LHCN-M2 (cell line): ENCODE results near the gene ARHGAP42. TPM values are rescaled to one million over a fixed set of nuclear protein-coding genes. Genes with fewer than 3 reads are reported as not detected.
"Not testable (repeated sequence)": the region's sequence is repeated elsewhere in the genome, so short reads cannot be mapped to it uniquely, and the experiment has no call there.

Experiments used
- DNase-seq: peaks from one replicate; pipeline ENCODE4 v3.0.0-alpha.2; 2012; ENCODE audit warnings: low read depth
- total RNA-seq: library from RNA; depleted of rRNA; stranded (reverse); fragments of >200 nt; gene quantifications from 2 replicates; pipeline ENCODE4 v1.2.3, GENCODE V29; 2014

ARHGAP42 gene
- total RNA-seq, 1 experiment from 2014 or later, result 10.3 TPM

- DNase-seq, result peak; percentile 59
These were observed 186.1 kb downstream of the ARHGAP42 start for GRCh38 chr11:100872951-100873740.

- no peak for DNase-seq
These were observed 187.1 kb downstream of the ARHGAP42 start for GRCh38 chr11:100874203-100874602.

- DNase-seq, result no peak
These were observed 188.4 kb downstream of the ARHGAP42 start for GRCh38 chr11:100875521-100875869.

- DNase-seq, result peak; percentile 96
These were observed 189.9 kb downstream of the ARHGAP42 start for GRCh38 chr11:100876815-100877520.

- DNase-seq, result peak; percentile 90
These were observed 191.4 kb downstream of the ARHGAP42 start for GRCh38 chr11:100878474-100878873.

- DNase-seq, result no peak
These were observed 195.9 kb downstream of the ARHGAP42 start for GRCh38 chr11:100882957-100883356.

- DNase-seq, result no peak
These were observed 196.7 kb downstream of the ARHGAP42 start for GRCh38 chr11:100883830-100884229.

- DNase-seq, result no peak
These were observed 200.6 kb downstream of the ARHGAP42 start for GRCh38 chr11:100887659-100888058.

- DNase-seq, result no peak
These were observed 201.7 kb downstream of the ARHGAP42 start for GRCh38 chr11:100888836-100889235.

- DNase-seq, result no peak
These were observed 202.7 kb downstream of the ARHGAP42 start for GRCh38 chr11:100889758-100890157.

GRCh38 chr11:100890789-100891188 is 203.7 kb downstream of the ARHGAP42 start:
- DNase-seq, result peak; percentile 90

- DNase-seq, result peak; percentile 64
These were observed 205.8 kb downstream of the ARHGAP42 start for GRCh38 chr11:100892886-100893285.

- no peak for DNase-seq
These were observed 208.4 kb downstream of the ARHGAP42 start for GRCh38 chr11:100895449-100895848.

- not testable (repeated sequence) for DNase-seq
These were observed 208.9 kb downstream of the ARHGAP42 start for GRCh38 chr11:100895976-100896375.

GRCh38 chr11:100901471-100901870 is 214.4 kb downstream of the ARHGAP42 start:
- not testable (repeated sequence) for DNase-seq

- DNase-seq, result no peak
These were observed 215.5 kb downstream of the ARHGAP42 start for GRCh38 chr11:100902454-100903141.

- DNase-seq, result no peak
These were observed 216.2 kb downstream of the ARHGAP42 start for GRCh38 chr11:100903284-100903683.

GRCh38 chr11:100905684-100906083 is 218.6 kb downstream of the ARHGAP42 start:
- no peak for DNase-seq

- DNase-seq, result peak; percentile 71
These were observed 221.7 kb downstream of the ARHGAP42 start for GRCh38 chr11:100908746-100909145.

- no peak for DNase-seq
These were observed 223.7 kb downstream of the ARHGAP42 start for GRCh38 chr11:100910808-100911207.

- DNase-seq, result no peak
These were observed 227.5 kb downstream of the ARHGAP42 start for GRCh38 chr11:100914415-100915110.
